Gastroesophageal sphincter (tissue), 4 donors: ENCODE measurements around the gene BDH1. TPM values are rescaled to one million over a fixed set of nuclear protein-coding genes. Genes with fewer than 3 reads are reported as not detected.

Source experiments
- ATAC-seq: fragments of 150-250 bp; one replicate; pipeline ENCODE4 v1.9.1; 2016; ENCODE audit warnings: mild to moderate bottlenecking, moderate library complexity
- H3K27ac ChIP-seq, 4 donors: fragments of 200-600 bp; sonication (generic) in 3 of 4; 1 replicate in 3 of 4; 2 replicates in 1 of 4; pipeline ENCODE4 v1.5.1; 2016 to 2019
- H3K27me3 ChIP-seq: fragments of 200-600 bp; sonication (generic); one replicate; pipeline ENCODE4 v1.5.1; 2019
- H3K36me3 ChIP-seq, 2 donors: fragments of 200-600 bp; sonication (generic); one replicate each; pipeline ENCODE4 v1.5.1; 2019; ENCODE audit warnings: control low read depth in 1 of 2
- H3K4me1 ChIP-seq, 3 donors: fragments of 200-600 bp; sonication (generic); 1 replicate in 2 of 3; 2 replicates in 1 of 3; pipeline ENCODE4 v1.5.1; 2016 to 2019; ENCODE audit warnings: control low read depth in 2 of 3
- H3K4me3 ChIP-seq, 2 donors: fragments of 200-600 bp; sonication (generic); one replicate each; pipeline ENCODE4 v1.5.1; 2019; ENCODE audit warnings: mild to moderate bottlenecking in 1 of 2, moderate library complexity in 1 of 2
- H3K9me3 ChIP-seq, 3 donors: fragments of 200-600 bp; sonication (generic); one replicate each; pipeline ENCODE4 v1.5.1; 2017 to 2019; ENCODE audit warnings: control low read depth in 2 of 3
- EP300 ChIP-seq: sonication (generic); formaldehyde crosslinking; IDR thresholded peaks from one replicate; pipeline ENCODE4 v1.6.1; 2017; ENCODE audit warnings: antibody characterized with exemption, mild to moderate bottlenecking
- POLR2A ChIP-seq, 2 donors: fragments of 450-650 bp; IDR thresholded peaks; one replicate each; pipeline ENCODE4 v1.6.1; 2017; ENCODE audit warnings: antibody characterized with exemption in 2 of 2, mild to moderate bottlenecking in 2 of 2, moderate library complexity in 1 of 2
- POLR2AphosphoS5 ChIP-seq: sonication (generic); formaldehyde crosslinking; IDR thresholded peaks from one replicate; pipeline ENCODE4 v1.6.1; 2017; ENCODE audit warnings: antibody characterized with exemption
- WGBS, 2 donors: methylation state at CpG; one replicate each; pipeline ENCODE4 v1.1.5; 2018; ENCODE audit warnings: low coverage in 1 of 2; 5-methylcytosine and 5-hydroxymethylcytosine counted together
- total RNA-seq, 4 donors: library from RNA; depleted of rRNA; stranded (reverse); fragments of >200 nt; gene quantifications; one replicate each; pipeline ENCODE4 v1.1.0, GENCODE V29; 2016
- TF ChIP-seq, protein P1 (sequence below), 4 experiments: fragments of 200-600 bp in 2 of 4; fragments of 450-650 bp in 2 of 4; sonication (generic) in 1 of 4; IDR thresholded peaks; one replicate each; pipeline ENCODE4 v1.5.1; 2017 to 2019; ENCODE audit warnings: antibody characterized with exemption in 4 of 4, mild to moderate bottlenecking in 2 of 4, moderate library complexity in 2 of 4

The BDH1 gene
- total RNA-seq, 4 donors from 2014 or later, result 8.6 to 16.2 (median 12.3) TPM

DNA sequence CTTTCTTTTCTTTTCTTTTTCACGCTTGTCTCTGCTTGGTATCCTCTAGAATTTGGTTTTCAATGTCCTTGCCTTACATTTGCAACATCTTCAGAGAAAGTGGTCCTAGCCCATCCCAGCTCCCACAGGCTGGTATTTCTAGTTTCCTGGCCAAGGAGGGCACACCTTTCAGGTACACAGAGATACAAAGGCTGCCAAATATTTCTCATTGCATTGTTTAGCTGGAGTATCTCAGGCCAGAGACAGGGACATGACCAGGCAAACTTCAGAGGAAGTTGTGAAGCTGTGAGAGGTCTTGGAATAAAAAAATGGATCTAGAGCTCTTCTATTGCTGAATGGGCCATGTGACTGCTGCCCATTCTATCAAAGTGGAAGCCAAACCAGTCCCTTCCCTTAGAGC is 68.9 kb downstream of the BDH1 start:
- no peak for ATAC-seq
- H3K4me1 ChIP-seq, result no peaks in the 10 kb centered on the region
- H3K9me3 ChIP-seq, result no peaks in the 10 kb centered on the region
- no peaks in the 10 kb centered on the region for H3K27me3 ChIP-seq
- TF ChIP-seq, protein P1, sequence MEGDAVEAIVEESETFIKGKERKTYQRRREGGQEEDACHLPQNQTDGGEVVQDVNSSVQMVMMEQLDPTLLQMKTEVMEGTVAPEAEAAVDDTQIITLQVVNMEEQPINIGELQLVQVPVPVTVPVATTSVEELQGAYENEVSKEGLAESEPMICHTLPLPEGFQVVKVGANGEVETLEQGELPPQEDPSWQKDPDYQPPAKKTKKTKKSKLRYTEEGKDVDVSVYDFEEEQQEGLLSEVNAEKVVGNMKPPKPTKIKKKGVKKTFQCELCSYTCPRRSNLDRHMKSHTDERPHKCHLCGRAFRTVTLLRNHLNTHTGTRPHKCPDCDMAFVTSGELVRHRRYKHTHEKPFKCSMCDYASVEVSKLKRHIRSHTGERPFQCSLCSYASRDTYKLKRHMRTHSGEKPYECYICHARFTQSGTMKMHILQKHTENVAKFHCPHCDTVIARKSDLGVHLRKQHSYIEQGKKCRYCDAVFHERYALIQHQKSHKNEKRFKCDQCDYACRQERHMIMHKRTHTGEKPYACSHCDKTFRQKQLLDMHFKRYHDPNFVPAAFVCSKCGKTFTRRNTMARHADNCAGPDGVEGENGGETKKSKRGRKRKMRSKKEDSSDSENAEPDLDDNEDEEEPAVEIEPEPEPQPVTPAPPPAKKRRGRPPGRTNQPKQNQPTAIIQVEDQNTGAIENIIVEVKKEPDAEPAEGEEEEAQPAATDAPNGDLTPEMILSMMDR (IDR thresholded peaks at IDR 0.05), result no peak
- no peak for TF ChIP-seq POLR2AphosphoS5
- TF ChIP-seq POLR2A (IDR thresholded peaks at IDR 0.05), result no peak
- no peak for TF ChIP-seq EP300
- 100% methylated on average over 1 of the region's 1 CpG for WGBS, 2 donors
- H3K4me3 ChIP-seq, result no peak overlapping the region
- no peak overlapping the region for H3K27ac ChIP-seq
- H3K36me3 ChIP-seq, result no peaks in the 10 kb centered on the region

DNA sequence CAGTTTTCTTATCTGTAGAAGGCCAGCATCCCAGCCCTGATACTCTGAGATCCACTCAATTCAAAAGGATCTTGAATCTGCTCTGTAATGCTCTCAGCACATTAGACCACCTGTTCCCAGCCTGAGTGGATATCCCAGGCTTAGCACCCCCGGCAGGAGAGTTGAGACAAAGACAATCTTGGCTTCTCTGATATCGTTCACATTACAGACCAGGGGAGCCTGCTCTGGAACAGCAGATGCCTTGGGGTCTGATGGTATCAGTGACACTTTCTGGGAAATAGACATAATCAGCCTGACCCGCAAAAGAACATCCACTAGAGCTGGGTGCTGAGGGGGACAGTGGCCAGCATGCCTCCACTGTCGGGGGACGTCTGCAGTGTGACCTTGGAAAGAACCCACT is 70.6 kb downstream of the BDH1 start:
- Histone ChIP-seq H3K27me3 (no peaks in the 10 kb centered on the region), H3K9me3 (no peaks in the 10 kb centered on the region), H3K36me3 (no peaks in the 10 kb centered on the region), H3K4me1 (no peaks in the 10 kb centered on the region), H3K27ac (no peak overlapping the region), H3K4me3 (no peak overlapping the region)
- WGBS, 2 donors, result 92% methylated on average over 4 of the region's 5 CpGs; no CpG with 5 or more reads in 1 of the 2 donors
- TF ChIP-seq POLR2A (IDR thresholded peaks at IDR 0.05) (no peak), EP300 (no peak), POLR2AphosphoS5 (no peak)
- TF ChIP-seq, protein P1 (IDR thresholded peaks at IDR 0.05), result no peak
- no peak for ATAC-seq

DNA sequence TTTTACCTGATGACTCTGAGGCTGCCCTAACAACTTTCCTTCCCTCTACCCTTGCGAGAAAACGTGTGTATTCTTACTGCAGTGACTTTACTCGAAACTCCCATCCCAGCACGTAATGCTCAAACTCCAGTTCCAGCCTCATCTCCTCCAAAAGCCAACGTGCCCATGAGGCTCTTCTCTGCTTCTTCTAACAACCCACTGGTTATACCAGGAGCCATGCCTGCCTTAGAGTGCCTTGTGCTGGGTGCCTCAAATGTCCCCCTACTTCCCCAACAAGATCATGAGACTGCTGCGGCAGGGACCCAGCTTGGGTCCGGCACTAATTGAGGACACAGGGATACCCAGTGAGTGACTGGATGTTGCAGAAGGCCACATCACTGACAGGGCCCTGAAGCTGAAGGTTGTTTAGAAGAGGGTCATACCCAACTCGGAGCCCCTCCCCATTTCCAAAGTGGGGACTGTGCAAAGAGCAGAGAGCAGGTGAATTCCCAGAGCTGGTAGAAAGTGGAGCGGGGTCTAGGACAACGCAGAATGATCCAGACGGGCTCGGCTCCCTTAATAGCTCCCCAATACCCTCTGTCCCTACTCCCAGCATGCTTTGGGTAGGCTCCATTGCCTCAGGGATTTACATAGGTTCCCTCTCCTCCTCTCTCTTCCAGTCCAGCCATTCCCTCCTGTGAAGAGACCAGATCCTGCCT is 71.4 kb downstream of the BDH1 start:
- H3K27ac ChIP-seq, result no peak overlapping the region
- WGBS, 2 donors, result 80 to 89% methylated on average over 2 to 9 of the region's 12 CpGs
- no peaks in the 10 kb centered on the region for H3K36me3 ChIP-seq
- no peaks in the 10 kb centered on the region for H3K9me3 ChIP-seq
- TF ChIP-seq POLR2AphosphoS5 (no peak), POLR2A (IDR thresholded peaks at IDR 0.05) (no peak), EP300 (no peak)
- TF ChIP-seq, protein P1 (IDR thresholded peaks at IDR 0.05), result no peak
- H3K4me3 ChIP-seq, result no peak overlapping the region
- no peak for ATAC-seq
- no peaks in the 10 kb centered on the region for H3K27me3 ChIP-seq
- H3K4me1 ChIP-seq, result no peaks in the 10 kb centered on the region

DNA sequence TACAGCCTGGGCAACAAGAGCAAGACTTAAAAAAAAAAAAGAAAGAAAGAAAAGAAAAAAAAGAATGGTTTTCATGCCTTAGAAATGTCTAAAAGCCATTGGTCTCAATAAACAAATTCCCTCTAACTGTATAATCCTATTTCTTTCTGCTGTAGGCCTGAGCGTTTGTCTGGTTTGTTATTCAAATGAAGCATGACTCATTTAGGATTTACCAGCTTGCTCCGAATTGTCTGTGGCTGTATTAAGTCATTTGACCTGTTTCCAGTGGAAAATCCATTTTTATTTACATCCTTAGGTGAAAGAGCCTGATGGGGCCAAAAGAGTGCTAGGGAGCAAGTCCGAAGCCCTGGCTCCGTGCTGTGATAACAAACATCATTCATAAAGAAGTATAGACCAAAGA is 73.8 kb downstream of the BDH1 start:
- WGBS, 2 donors, result 50 to 76% methylated on average over 2 to 4 of the region's 4 CpGs
- H3K9me3 ChIP-seq, result no peaks in the 10 kb centered on the region

More for the DNA sequence above, 73.8 kb downstream of the BDH1 start:
- Histone ChIP-seq H3K36me3 (no peaks in the 10 kb centered on the region), H3K4me1 (no peaks in the 10 kb centered on the region), H3K27me3 (no peaks in the 10 kb centered on the region), H3K4me3 (no peak overlapping the region), H3K27ac (no peak overlapping the region)
- no peak for TF ChIP-seq POLR2A (IDR thresholded peaks at IDR 0.05)
- TF ChIP-seq, protein P1 (IDR thresholded peaks at IDR 0.05), result no peak
- no peak for TF ChIP-seq POLR2AphosphoS5
- TF ChIP-seq EP300, result no peak
- ATAC-seq, result no peak
